ENCODE measurements around the gene LCTL.
"Not testable (repeated sequence)": the region's sequence is repeated elsewhere in the genome, so short reads cannot be mapped to it uniquely, and the experiment has no call there.

The LCTL gene

DNA sequence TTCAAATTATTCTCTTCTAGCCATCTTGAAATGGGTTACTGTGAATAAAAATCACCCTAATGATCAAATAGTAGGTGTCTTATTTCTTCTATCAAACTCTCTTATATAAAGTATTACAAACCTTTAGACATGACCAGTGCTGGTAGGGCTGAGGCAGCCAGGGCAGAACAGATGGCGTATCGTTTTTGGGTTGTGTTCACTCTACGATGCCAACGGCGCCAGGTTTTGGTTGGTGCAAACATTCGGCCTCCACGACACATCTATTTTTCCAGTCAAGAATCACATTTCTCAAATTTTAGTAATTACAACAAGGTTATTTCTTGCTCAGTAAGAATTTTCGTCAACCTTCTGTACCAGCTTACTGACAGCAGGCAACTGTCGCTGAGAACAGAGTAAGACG lies 63.3 kb downstream of the LCTL start:
- Histone ChIP-seq H3K9me3 (ENCODE audit: control insufficient read depth, insufficient read depth, low read length) (no peaks in the 10 kb centered on the region), H3K4me3 (ENCODE audit: low read length) (no peak overlapping the region), H3K27ac (ENCODE audit: low read length) (no peak overlapping the region), H3K27me3 (ENCODE audit: control insufficient read depth, insufficient read depth, low read length) (no peaks in the 10 kb centered on the region), H3K36me3 (ENCODE audit: control insufficient read depth, insufficient read depth, low read length) (peaks cover 35% of the 10 kb centered on the region), H3K4me1 (ENCODE audit: control insufficient read depth, insufficient read depth, low read length) (no peaks in the 10 kb centered on the region)
- DNase-seq (ENCODE audit: low read depth, low spot score) = no peak
- WGBS (ENCODE audit: insufficient coverage, insufficient read length) = no CpG with 5 or more reads among the region's 10 CpGs

DNA sequence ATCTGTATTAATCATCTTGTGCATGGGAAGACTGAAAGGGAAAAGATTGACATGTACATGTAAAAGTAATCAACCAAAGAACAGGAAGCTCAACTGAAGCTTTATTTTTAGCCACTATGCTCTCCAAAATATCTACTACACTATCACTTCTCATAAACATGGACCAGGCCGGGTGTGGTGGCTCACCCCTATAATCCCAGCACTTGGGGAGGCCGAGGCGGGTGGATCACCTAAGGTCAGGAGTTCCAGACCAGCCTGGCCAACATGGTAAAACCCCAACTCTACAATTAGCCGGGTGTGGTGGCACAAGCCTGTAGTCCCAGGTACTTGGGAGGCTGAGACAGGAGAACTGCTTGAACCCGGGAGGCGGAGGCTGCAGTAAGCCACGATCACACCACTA lies 65.5 kb downstream of the LCTL start:
- not testable (repeated sequence) for H3K27ac ChIP-seq (ENCODE audit: low read length); H3K4me3 ChIP-seq (ENCODE audit: low read length); H3K9me3 ChIP-seq (ENCODE audit: control insufficient read depth, insufficient read depth, low read length); H3K27me3 ChIP-seq (ENCODE audit: control insufficient read depth, insufficient read depth, low read length); DNase-seq (ENCODE audit: low read depth, low spot score); H3K4me1 ChIP-seq (ENCODE audit: control insufficient read depth, insufficient read depth, low read length)
- peaks cover 35% of the 10 kb centered on the region for H3K36me3 ChIP-seq (ENCODE audit: control insufficient read depth, insufficient read depth, low read length)
- no CpG with 5 or more reads among the region's 7 CpGs for WGBS (ENCODE audit: insufficient coverage, insufficient read length)

DNA sequence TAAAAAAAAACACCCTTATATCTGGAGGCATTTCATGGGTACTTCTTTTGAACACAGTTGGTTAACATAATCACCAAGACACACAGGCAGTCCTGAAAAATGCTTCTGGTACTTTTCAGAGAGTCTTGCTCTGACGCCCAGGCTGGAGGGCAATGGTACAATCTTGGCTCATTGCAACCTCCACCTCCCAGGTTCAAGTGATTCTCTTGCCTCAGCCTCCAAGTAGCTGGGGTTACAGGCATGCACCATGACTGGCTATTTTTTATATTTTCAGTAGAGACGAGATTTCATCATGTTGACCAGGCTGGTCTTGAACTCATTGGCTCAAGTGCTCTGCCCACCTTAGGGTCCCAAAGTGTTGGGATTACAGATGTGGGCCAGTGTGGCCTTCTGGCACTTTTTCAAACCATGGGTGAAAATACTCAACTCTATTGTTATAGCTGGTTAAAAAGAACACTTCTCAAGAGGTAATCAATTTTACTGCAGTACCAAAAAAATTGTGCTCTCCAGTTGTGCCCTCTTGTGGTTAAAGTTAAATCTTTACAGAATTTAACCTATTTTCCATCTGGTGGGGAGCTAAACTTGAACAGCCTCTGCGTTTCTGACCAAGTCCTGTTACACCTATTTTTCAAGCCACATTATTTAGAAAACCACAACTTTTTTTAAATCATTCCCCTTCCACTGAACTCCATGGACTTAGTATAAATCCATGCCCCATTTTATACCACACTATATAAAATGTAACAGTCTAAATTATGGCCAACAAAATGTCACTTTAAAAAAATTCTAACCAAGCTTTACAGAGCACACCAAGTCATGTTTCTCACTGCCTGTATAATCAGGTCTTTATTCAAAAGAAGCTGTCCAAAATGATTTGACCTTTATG lies 67.1 kb downstream of the LCTL start:
- Histone ChIP-seq H3K4me1 (ENCODE audit: control insufficient read depth, insufficient read depth, low read length) (no peaks in the 10 kb centered on the region), H3K4me3 (ENCODE audit: low read length) (no peak overlapping the region), H3K27me3 (ENCODE audit: control insufficient read depth, insufficient read depth, low read length) (no peaks in the 10 kb centered on the region), H3K27ac (ENCODE audit: low read length) (no peak overlapping the region), H3K36me3 (ENCODE audit: control insufficient read depth, insufficient read depth, low read length) (peaks cover 35% of the 10 kb centered on the region), H3K9me3 (ENCODE audit: control insufficient read depth, insufficient read depth, low read length) (no peaks in the 10 kb centered on the region)
- no CpG with 5 or more reads among the region's 3 CpGs for WGBS (ENCODE audit: insufficient coverage, insufficient read length)
- DNase-seq (ENCODE audit: low read depth, low spot score) = no peak

Measured in iPS DF 6.9 (cell line).